Calu3 (cell line): Measurements from ENCODE around the gene SAMD10. TPM values are rescaled to one million over a fixed set of nuclear protein-coding genes. Genes with fewer than 3 reads are reported as not detected.

Experiments used
- BruUV-seq: library from RNA; stranded (reverse); fragments of 400-500 nt; replicated peaks from 2 replicates; lab custom pipeline; 2021; lab: Mats Ljungman, UMichigan
- CTCF ChIA-PET: fragments of 300-600 bp; sonication (Branson Sonifier 250); formaldehyde crosslinking; loops from one replicate; lab custom pipeline; 2022; ENCODE audit warnings: antibody characterized with exemption; lab: Charles Lee
- DNase-seq: peaks from one replicate; pipeline ENCODE4 v3.0.0; 2022
- H3K27ac Mint-ChIP-seq: one replicate; pipeline ENCODE4 v1.8.0; 2022; ENCODE audit warnings: mixed read lengths; ENCODE audit not compliant: unreplicated experiment
- H3K27me3 Mint-ChIP-seq: one replicate; pipeline ENCODE4 v1.8.0; 2022; ENCODE audit warnings: mixed read lengths; ENCODE audit not compliant: unreplicated experiment
- H3K36me3 Mint-ChIP-seq: one replicate; pipeline ENCODE4 v1.8.0; 2022; ENCODE audit warnings: mild to moderate bottlenecking, moderate library complexity, mixed read lengths; ENCODE audit not compliant: insufficient read depth, unreplicated experiment
- H3K4me1 Mint-ChIP-seq: one replicate; pipeline ENCODE4 v1.8.0; 2022; ENCODE audit warnings: mild to moderate bottlenecking, low read depth, mixed read lengths; ENCODE audit not compliant: unreplicated experiment
- H3K4me3 Mint-ChIP-seq: one replicate; pipeline ENCODE4 v1.8.0; 2022; ENCODE audit warnings: mild to moderate bottlenecking, low read depth, moderate library complexity, mixed read lengths; ENCODE audit not compliant: unreplicated experiment
- H3K9me3 Mint-ChIP-seq: one replicate; pipeline ENCODE4 v1.8.0; 2022; ENCODE audit warnings: low read depth, mixed read lengths; ENCODE audit not compliant: unreplicated experiment
- intact Hi-C: fragments of 100-400 bp; cut with micrococcal nuclease; formaldehyde crosslinking; loops from one replicate; pipeline ENCODE4 v1.10.0; 2022; ENCODE audit not compliant: unreplicated experiment
- total RNA-seq: library from RNA; stranded (reverse); gene quantifications from 2 replicates; pipeline ENCODE4 v1.2.3, GENCODE V29; 2022
- TF ChIP-seq, protein P1 (sequence below): fragments of 200-600 bp; IDR thresholded peaks from one replicate; pipeline ENCODE4 v1.8.0; 2022; ENCODE audit warnings: antibody characterized with exemption; ENCODE audit not compliant: unreplicated experiment

Gene SAMD10
- total RNA-seq, 1 experiment from 2014 or later = 23.6 TPM

DNA sequence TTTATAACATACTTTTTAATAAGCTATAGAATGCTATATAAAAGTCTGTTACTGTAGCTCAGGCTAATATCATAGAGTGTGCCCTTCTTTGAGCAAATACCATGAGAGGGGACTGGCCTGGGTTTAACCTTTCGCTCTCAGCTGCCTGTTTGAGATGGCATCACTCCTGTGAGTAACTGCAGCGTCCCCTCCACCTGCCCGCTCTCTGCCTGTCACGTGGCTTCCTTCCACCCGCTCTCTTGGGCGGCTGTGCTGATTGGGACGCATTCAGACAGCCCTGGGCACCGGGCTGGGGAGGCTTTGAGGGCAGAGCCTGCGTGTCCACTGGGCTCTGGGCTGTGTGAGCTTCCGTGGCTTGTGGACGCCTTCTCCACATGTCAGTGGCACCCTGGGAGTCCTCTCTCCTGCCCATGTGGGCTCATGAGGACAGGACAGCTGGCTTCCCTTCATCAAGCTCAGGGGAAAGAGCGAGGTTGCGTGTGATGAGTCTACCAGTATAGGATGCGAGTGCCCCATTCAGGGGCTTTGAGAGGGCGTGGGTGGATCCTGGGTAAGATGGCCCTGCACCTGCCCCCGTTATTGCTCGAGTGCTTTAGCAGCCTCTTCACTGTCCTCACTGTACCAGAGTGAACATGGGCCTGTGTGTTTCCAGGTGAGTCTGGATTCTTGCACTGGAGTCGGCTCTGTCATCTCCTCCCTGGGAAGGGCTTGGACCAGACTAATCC, 45.8 kb upstream of the SAMD10 start:
- H3K27ac Mint-ChIP-seq = no peak overlapping the region
- H3K4me3 Mint-ChIP-seq = no peak overlapping the region
- H3K27me3 Mint-ChIP-seq = no peaks in the 10 kb centered on the region
- CTCF ChIA-PET = no interaction called here
- no peaks in the 10 kb centered on the region for H3K4me1 Mint-ChIP-seq
- H3K9me3 Mint-ChIP-seq = no peaks in the 10 kb centered on the region
- no peak for DNase-seq
- TF ChIP-seq, protein P1, sequence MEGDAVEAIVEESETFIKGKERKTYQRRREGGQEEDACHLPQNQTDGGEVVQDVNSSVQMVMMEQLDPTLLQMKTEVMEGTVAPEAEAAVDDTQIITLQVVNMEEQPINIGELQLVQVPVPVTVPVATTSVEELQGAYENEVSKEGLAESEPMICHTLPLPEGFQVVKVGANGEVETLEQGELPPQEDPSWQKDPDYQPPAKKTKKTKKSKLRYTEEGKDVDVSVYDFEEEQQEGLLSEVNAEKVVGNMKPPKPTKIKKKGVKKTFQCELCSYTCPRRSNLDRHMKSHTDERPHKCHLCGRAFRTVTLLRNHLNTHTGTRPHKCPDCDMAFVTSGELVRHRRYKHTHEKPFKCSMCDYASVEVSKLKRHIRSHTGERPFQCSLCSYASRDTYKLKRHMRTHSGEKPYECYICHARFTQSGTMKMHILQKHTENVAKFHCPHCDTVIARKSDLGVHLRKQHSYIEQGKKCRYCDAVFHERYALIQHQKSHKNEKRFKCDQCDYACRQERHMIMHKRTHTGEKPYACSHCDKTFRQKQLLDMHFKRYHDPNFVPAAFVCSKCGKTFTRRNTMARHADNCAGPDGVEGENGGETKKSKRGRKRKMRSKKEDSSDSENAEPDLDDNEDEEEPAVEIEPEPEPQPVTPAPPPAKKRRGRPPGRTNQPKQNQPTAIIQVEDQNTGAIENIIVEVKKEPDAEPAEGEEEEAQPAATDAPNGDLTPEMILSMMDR = no peak
- BruUV-seq = no TSS peak
- peaks cover 72% of the 10 kb centered on the region for H3K36me3 Mint-ChIP-seq
- intact Hi-C loops = no loop called here

DNA sequence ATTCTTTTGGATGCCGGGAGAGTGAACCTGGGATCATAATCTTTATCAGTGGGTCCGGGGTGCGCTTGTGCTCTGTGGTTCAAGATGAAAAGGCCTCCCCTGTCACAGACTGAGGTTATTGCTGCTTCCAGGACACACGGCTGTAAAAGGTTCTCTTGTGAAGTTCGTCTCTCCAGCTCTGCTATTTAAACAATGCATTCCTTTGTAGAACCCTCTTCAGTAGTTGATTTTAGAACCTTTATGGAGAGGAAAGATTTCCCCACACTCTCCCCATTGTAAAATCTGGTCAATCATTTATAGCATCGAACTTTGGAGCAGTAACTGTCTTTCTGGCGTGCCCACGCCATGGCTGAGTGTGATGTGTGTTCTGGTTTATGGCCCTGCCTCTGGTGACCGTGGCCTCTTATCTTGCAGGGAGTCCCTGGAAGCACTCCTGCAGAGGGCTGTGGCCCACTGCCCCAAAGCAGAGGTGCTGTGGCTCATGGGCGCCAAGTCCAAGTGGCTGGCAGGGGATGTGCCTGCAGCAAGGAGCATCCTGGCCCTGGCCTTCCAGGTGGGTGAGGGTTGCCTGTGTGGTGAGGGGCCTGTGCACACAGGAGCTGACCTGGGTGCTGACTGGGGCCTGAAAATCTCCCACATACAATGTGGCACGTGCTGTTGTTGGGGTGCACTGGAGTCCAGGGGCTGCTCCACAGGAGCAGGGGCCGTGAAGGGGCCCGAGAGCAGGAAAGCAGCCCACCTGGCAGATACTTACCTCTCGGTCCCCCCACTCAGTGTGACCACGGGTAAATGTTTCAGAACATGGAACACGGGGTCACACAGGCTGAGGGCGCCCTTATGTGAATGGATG, 44.9 kb upstream of the SAMD10 start:
- intact Hi-C loops = no loop called here
- TF ChIP-seq, protein P1 = no peak
- no peaks in the 10 kb centered on the region for H3K4me1 Mint-ChIP-seq
- no peak for DNase-seq
- CTCF ChIA-PET = no interaction called here
- H3K9me3 Mint-ChIP-seq = no peaks in the 10 kb centered on the region
- no TSS peak for BruUV-seq
- H3K36me3 Mint-ChIP-seq = peaks cover 72% of the 10 kb centered on the region
- no peak overlapping the region for H3K27ac Mint-ChIP-seq
- H3K27me3 Mint-ChIP-seq = no peaks in the 10 kb centered on the region
- no peak overlapping the region for H3K4me3 Mint-ChIP-seq

DNA sequence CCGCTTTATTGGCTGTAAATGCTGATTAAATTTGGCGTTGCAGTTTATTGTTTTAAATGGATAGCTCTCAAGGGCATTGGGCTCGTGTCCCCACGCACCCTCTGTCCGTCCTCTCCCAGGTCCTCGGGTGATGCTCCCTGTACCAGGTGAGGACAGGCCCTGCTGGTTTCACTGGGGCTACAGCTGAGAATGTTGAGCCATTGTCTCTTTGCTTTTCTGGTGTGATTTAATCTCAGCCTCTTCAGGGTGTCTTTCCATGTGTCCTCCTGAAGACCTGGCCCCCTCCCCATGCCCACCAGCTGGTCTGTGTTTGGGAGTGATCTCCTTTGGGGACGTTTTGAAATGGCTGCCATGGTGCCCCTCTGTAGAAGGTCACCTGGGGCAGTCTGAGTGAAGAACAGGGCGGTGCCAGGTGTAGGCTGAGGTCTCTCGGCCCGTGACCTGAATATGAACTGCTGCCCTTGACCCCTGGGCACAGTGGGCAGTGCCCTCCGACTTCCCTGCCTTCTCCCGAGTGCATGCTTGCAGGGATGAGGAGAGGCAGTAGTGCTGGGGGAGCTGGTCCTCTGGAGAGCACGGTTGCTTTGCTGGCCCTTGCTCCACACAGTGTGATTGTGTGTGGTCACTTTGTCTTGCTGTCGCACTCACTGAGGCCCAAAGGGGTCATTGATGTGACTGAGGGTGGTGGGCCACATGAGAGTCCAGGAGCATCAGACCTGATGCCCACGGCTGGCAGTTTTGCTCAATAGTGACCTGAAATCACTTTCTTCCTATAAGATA, 44.1 kb upstream of the SAMD10 start:
- CTCF ChIA-PET = no interaction called here
- H3K4me3 Mint-ChIP-seq = no peak overlapping the region
- peaks cover 72% of the 10 kb centered on the region for H3K36me3 Mint-ChIP-seq

More for the DNA sequence above, 44.1 kb upstream of the SAMD10 start:
- H3K27me3 Mint-ChIP-seq = no peaks in the 10 kb centered on the region
- no peak for DNase-seq
- no peak overlapping the region for H3K27ac Mint-ChIP-seq
- intact Hi-C loops = no loop called here
- TF ChIP-seq, protein P1 = no peak
- H3K4me1 Mint-ChIP-seq = no peaks in the 10 kb centered on the region
- H3K9me3 Mint-ChIP-seq = no peaks in the 10 kb centered on the region
- BruUV-seq = no TSS peak
